ENCODE measurements around the gene CACNA1S. TPM values are rescaled to one million over a fixed set of nuclear protein-coding genes. Genes with fewer than 3 reads are reported as not detected.

Gene CACNA1S
- total RNA-seq, 1 donor from 2014 or later = not detected

DNA sequence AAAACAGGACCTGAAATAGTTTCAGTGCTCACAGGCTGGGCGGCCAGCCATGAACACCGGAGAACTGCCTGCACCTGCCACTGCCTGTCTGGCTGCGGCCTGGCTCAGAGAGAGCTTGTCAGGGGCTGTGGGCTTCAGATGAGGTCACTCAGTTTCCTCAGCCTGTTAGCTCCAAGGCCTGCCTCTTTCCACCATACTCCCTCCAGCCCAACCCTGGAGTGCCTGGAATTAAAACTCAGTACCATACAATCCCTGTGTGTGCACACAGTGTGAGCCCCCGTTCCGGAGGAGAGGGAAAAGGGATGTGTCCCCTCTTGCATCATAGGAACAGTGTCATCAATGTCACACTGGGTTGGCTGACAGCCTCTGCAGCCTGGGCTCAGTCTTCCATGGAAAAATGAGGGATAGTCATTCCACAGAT lies 16.2 kb downstream of the CACNA1S start:
- H4K20me1 ChIP-seq (ENCODE audit: insufficient read depth, low read length) = no peaks in the 10 kb centered on the region
- H3K9ac ChIP-seq (ENCODE audit: low read length) = no peak overlapping the region
- no peak for DNase-seq (ENCODE audit: low read depth)
- no peak overlapping the region for H3K27ac Mint-ChIP-seq (ENCODE audit: unreplicated experiment)
- peaks cover 55% of the 10 kb centered on the region for H3K27me3 Mint-ChIP-seq (ENCODE audit: low read depth, unreplicated experiment)
- no peak overlapping the region for H3K4me3 Mint-ChIP-seq (ENCODE audit: unreplicated experiment)
- H3K4me1 Mint-ChIP-seq (ENCODE audit: low read depth, unreplicated experiment) = peaks cover 2% of the 10 kb centered on the region
- no peaks in the 10 kb centered on the region for H3K9me3 ChIP-seq (ENCODE audit: insufficient read depth, low read depth, low read length)
- no peaks in the 10 kb centered on the region for H3K36me3 ChIP-seq (ENCODE audit: insufficient read depth, low read length)
- H3K36me3 Mint-ChIP-seq (ENCODE audit: low read depth, unreplicated experiment) = no peaks in the 10 kb centered on the region
- H3K4me2 ChIP-seq (ENCODE audit: low read length) = no peak overlapping the region
- TF ChIP-seq, protein P1, sequence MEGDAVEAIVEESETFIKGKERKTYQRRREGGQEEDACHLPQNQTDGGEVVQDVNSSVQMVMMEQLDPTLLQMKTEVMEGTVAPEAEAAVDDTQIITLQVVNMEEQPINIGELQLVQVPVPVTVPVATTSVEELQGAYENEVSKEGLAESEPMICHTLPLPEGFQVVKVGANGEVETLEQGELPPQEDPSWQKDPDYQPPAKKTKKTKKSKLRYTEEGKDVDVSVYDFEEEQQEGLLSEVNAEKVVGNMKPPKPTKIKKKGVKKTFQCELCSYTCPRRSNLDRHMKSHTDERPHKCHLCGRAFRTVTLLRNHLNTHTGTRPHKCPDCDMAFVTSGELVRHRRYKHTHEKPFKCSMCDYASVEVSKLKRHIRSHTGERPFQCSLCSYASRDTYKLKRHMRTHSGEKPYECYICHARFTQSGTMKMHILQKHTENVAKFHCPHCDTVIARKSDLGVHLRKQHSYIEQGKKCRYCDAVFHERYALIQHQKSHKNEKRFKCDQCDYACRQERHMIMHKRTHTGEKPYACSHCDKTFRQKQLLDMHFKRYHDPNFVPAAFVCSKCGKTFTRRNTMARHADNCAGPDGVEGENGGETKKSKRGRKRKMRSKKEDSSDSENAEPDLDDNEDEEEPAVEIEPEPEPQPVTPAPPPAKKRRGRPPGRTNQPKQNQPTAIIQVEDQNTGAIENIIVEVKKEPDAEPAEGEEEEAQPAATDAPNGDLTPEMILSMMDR (IDR thresholded peaks at IDR 0.05; ENCODE audit: insufficient read depth, low read depth, low read length) = no peak
- no peak for TF ChIP-seq EZH2 (IDR thresholded peaks at IDR 0.05; ENCODE audit: insufficient read depth, low read length)
- no peak overlapping the region for H3K4me3 ChIP-seq (ENCODE audit: insufficient read depth, low read depth, low read length)
- H3K4me1 ChIP-seq (ENCODE audit: insufficient read depth, low read length) = no peaks in the 10 kb centered on the region
- no peaks in the 10 kb centered on the region for H3K9me3 Mint-ChIP-seq (ENCODE audit: unreplicated experiment)
- no peaks in the 10 kb centered on the region for H3K79me2 ChIP-seq (ENCODE audit: insufficient read depth, low read length)
- no peak for FAIRE-seq
- peaks cover 34% of the 10 kb centered on the region for H3K27me3 ChIP-seq (ENCODE audit: insufficient read depth, low read length)
- H3K27ac ChIP-seq (ENCODE audit: low read depth, low read length) = no peak overlapping the region
- no peak overlapping the region for H2AFZ ChIP-seq (ENCODE audit: low read depth, low read length)

DNA sequence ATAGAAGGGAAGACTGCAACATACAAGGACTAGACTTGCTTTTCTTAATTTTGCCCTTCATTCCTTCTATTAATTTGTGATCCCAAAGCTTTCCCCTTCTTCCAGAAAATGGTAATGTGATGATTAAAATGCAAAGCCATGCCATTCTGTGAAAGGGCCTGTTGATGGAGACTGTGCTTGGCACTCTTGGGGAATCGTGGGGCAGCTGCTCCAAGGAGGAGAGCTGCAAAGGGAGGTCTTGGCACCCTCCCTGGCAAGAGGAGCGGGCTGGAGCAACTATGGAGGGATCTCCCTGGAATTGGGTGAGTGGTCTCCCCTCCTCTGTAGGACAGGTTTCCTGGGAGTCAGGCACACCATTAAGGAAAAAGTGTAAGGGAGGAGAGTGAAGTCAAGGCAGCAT lies 16.6 kb downstream of the CACNA1S start:
- Histone ChIP-seq H3K9ac (ENCODE audit: low read length) (no peak overlapping the region), H3K27me3 (ENCODE audit: insufficient read depth, low read length) (peaks cover 34% of the 10 kb centered on the region), H3K4me2 (ENCODE audit: low read length) (no peak overlapping the region), H3K9me3 (ENCODE audit: insufficient read depth, low read depth, low read length) (no peaks in the 10 kb centered on the region), H3K79me2 (ENCODE audit: insufficient read depth, low read length) (no peaks in the 10 kb centered on the region), H4K20me1 (ENCODE audit: insufficient read depth, low read length) (no peaks in the 10 kb centered on the region), H3K4me1 (ENCODE audit: insufficient read depth, low read length) (no peaks in the 10 kb centered on the region), H3K4me3 (ENCODE audit: insufficient read depth, low read depth, low read length) (no peak overlapping the region), H3K27ac (ENCODE audit: low read depth, low read length) (no peak overlapping the region), H3K36me3 (ENCODE audit: insufficient read depth, low read length) (no peaks in the 10 kb centered on the region), H2AFZ (ENCODE audit: low read depth, low read length) (no peak overlapping the region)
- no peak overlapping the region for H3K4me3 Mint-ChIP-seq (ENCODE audit: unreplicated experiment)
- peaks cover under 1% of the 10 kb centered on the region for H3K9me3 Mint-ChIP-seq (ENCODE audit: unreplicated experiment)
- no peak for FAIRE-seq
- H3K27ac Mint-ChIP-seq (ENCODE audit: unreplicated experiment) = no peak overlapping the region
- peaks cover 54% of the 10 kb centered on the region for H3K27me3 Mint-ChIP-seq (ENCODE audit: low read depth, unreplicated experiment)
- TF ChIP-seq EZH2 (IDR thresholded peaks at IDR 0.05; ENCODE audit: insufficient read depth, low read length) = no peak
- TF ChIP-seq, protein P1 (IDR thresholded peaks at IDR 0.05; ENCODE audit: insufficient read depth, low read depth, low read length) = no peak
- peaks cover 2% of the 10 kb centered on the region for H3K4me1 Mint-ChIP-seq (ENCODE audit: low read depth, unreplicated experiment)
- H3K36me3 Mint-ChIP-seq (ENCODE audit: low read depth, unreplicated experiment) = no peaks in the 10 kb centered on the region
- no peak for DNase-seq (ENCODE audit: low read depth)

DNA sequence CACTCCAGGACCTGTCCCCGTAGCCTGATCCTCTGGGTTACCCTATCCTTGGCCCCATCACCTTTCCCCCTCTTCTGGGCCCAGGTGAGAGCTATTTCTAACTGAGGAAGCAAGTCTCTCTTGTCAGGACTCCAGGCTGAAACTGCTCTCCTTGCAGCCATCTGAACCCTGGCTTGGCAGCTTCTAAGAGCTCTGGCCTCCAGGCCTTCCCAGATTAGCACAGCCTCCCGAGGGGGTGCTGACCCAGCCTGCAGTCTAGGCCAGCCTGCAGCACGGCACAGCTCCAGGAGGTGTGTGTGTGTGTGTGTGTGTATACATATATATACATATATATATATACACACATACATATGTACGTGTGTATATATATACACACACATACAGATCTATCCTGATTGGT lies 17.4 kb downstream of the CACNA1S start:
- H3K4me1 Mint-ChIP-seq (ENCODE audit: low read depth, unreplicated experiment) = peaks cover 2% of the 10 kb centered on the region
- peaks cover 52% of the 10 kb centered on the region for H3K27me3 Mint-ChIP-seq (ENCODE audit: low read depth, unreplicated experiment)
- H2AFZ ChIP-seq (ENCODE audit: low read depth, low read length) = no peak overlapping the region
- H3K9ac ChIP-seq (ENCODE audit: low read length) = no peak overlapping the region
- no peak overlapping the region for H3K4me2 ChIP-seq (ENCODE audit: low read length)
- no peak overlapping the region for H3K4me3 Mint-ChIP-seq (ENCODE audit: unreplicated experiment)
- H3K36me3 ChIP-seq (ENCODE audit: insufficient read depth, low read length) = no peaks in the 10 kb centered on the region
- H3K79me2 ChIP-seq (ENCODE audit: insufficient read depth, low read length) = no peaks in the 10 kb centered on the region
- peaks cover 30% of the 10 kb centered on the region for H3K27me3 ChIP-seq (ENCODE audit: insufficient read depth, low read length)
- no peaks in the 10 kb centered on the region for H3K36me3 Mint-ChIP-seq (ENCODE audit: low read depth, unreplicated experiment)
- no peaks in the 10 kb centered on the region for H4K20me1 ChIP-seq (ENCODE audit: insufficient read depth, low read length)
- no peak overlapping the region for H3K4me3 ChIP-seq (ENCODE audit: insufficient read depth, low read depth, low read length)
- FAIRE-seq = no peak
- DNase-seq (ENCODE audit: low read depth) = no peak
- no peaks in the 10 kb centered on the region for H3K4me1 ChIP-seq (ENCODE audit: insufficient read depth, low read length)
- no peaks in the 10 kb centered on the region for H3K9me3 ChIP-seq (ENCODE audit: insufficient read depth, low read depth, low read length)
- H3K27ac ChIP-seq (ENCODE audit: low read depth, low read length) = no peak overlapping the region
- H3K27ac Mint-ChIP-seq (ENCODE audit: unreplicated experiment) = no peak overlapping the region
- H3K9me3 Mint-ChIP-seq (ENCODE audit: unreplicated experiment) = peaks cover 2% of the 10 kb centered on the region
- TF ChIP-seq, protein P1 (IDR thresholded peaks at IDR 0.05; ENCODE audit: insufficient read depth, low read depth, low read length) = no peak
- TF ChIP-seq EZH2 (IDR thresholded peaks at IDR 0.05; ENCODE audit: insufficient read depth, low read length) = no peak

Data from astrocyte (in vitro differentiated cells and primary cell).